Smooth muscle cell (in vitro differentiated cells): ENCODE results near the gene ANAPC16. TPM values are rescaled to one million over a fixed set of nuclear protein-coding genes. Genes with fewer than 3 reads are reported as not detected.

Experiments used
- DNase-seq: peaks from one replicate; lab custom pipeline; 2025; ENCODE audit not compliant: unreplicated experiment; lab: John Stamatoyannopoulos, UW
- H2AFZ ChIP-seq: fragments of 200-600 bp; sonication (generic); 2 replicates; pipeline ENCODE4 v1.6.0; 2016; ENCODE audit warnings: antibody characterized with exemption, low read depth, mild to moderate bottlenecking
- H3F3A ChIP-seq: fragments of 200-600 bp; sonication (generic); 2 replicates; pipeline ENCODE4 v1.6.0; 2017; ENCODE audit warnings: antibody characterized with exemption, low read depth
- H3K27ac ChIP-seq: fragments of 200-600 bp; sonication (generic); 2 replicates; pipeline ENCODE4 v1.5.1; 2016; ENCODE audit warnings: low read depth, mild to moderate bottlenecking
- H3K27me3 ChIP-seq: fragments of 200-600 bp; sonication (generic); 2 replicates; pipeline ENCODE4 v1.6.1; 2016; ENCODE audit warnings: low read depth, mild to moderate bottlenecking
- H3K36me3 ChIP-seq: fragments of 200-600 bp; sonication (generic); 2 replicates; pipeline ENCODE4 v1.5.1; 2016; ENCODE audit warnings: low read depth
- H3K4me1 ChIP-seq: fragments of 200-600 bp; sonication (generic); 2 replicates; pipeline ENCODE4 v1.5.1; 2016; ENCODE audit warnings: low read depth
- H3K4me2 ChIP-seq: fragments of 200-600 bp; sonication (generic); 2 replicates; pipeline ENCODE4 v1.6.0; 2016; ENCODE audit warnings: mild to moderate bottlenecking
- H3K4me3 ChIP-seq: fragments of 200-600 bp; sonication (generic); 2 replicates; pipeline ENCODE4 v1.5.1; 2016; ENCODE audit warnings: mild to moderate bottlenecking
- H3K79me2 ChIP-seq: fragments of 200-600 bp; sonication (generic); 2 replicates; pipeline ENCODE4 v1.6.0; 2016; ENCODE audit warnings: low read depth, mild to moderate bottlenecking
- H3K9ac ChIP-seq: fragments of 200-600 bp; sonication (generic); 2 replicates; pipeline ENCODE4 v1.6.0; 2016; ENCODE audit warnings: low read depth
- H3K9me3 ChIP-seq: fragments of 200-600 bp; sonication (generic); replicated peaks from 2 replicates; pipeline ENCODE4 v1.5.1; 2016; ENCODE audit warnings: low read depth
- H4K20me1 ChIP-seq: fragments of 200-600 bp; sonication (generic); 2 replicates; pipeline ENCODE4 v1.6.0; 2016; ENCODE audit warnings: low read depth
- WGBS: methylation state at CpG from one replicate; pipeline ENCODE4 v1.1.7; 2016; ENCODE audit warnings: low lambda C conversion rate; 5-methylcytosine and 5-hydroxymethylcytosine counted together
- polyA plus RNA-seq: library from polyadenylated mRNA; unstranded; fragments of >200 nt; fragmentation: Nextera tagmentation; extraction: Ambion mirVana; gene quantifications from 2 replicates; pipeline ENCODE4 v1.2.1, GENCODE V29; 2016
- total RNA-seq: library from RNA; depleted of rRNA; stranded (reverse); fragments of >200 nt; gene quantifications from 2 replicates; pipeline ENCODE4 v1.2.3, GENCODE V29; 2014
- TF ChIP-seq, protein P1 (sequence below): fragments of 200-600 bp; sonication (generic); IDR thresholded peaks from 2 replicates; pipeline ENCODE4 v1.5.1; 2017; ENCODE audit warnings: borderline replicate concordance, mild to moderate bottlenecking, antibody characterized with exemption; ENCODE audit not compliant: insufficient read depth, poor library complexity, severe bottlenecking

ANAPC16 gene
- total and polyA plus RNA-seq, 2 experiments from 2014 or later, result 76.4 to 81.8 TPM

DNA sequence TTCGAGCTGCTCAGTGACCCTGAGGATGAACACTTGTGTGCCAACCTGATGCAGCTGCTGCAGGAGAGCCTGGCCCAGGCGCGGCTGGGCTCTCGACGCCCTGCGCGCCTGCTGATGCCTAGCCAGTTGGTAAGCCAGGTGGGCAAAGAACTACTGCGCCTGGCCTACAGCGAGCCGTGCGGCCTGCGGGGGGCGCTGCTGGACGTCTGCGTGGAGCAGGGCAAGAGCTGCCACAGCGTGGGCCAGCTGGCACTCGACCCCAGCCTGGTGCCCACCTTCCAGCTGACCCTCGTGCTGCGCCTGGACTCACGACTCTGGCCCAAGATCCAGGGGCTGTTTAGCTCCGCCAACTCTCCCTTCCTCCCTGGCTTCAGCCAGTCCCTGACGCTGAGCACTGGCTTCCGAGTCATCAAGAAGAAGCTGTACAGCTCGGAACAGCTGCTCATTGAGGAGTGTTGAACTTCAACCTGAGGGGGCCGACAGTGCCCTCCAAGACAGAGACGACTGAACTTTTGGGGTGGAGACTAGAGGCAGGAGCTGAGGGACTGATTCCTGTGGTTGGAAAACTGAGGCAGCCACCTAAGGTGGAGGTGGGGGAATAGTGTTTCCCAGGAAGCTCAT, 59.0 kb downstream of the ANAPC16 start:
- no peak for DNase-seq
- Histone ChIP-seq H3K4me2 (peak overlapping the region; percentile 89), H3F3A (peaks cover 57% of the 10 kb centered on the region), H3K79me2 (peaks cover 28% of the 10 kb centered on the region), H3K9ac (peak overlapping the region; percentile 85), H3K27me3 (no peaks in the 10 kb centered on the region), H3K27ac (peak overlapping the region; percentile 82), H2AFZ (no peak overlapping the region), H3K4me1 (peaks cover 24% of the 10 kb centered on the region), H3K9me3 (no peaks in the 10 kb centered on the region), H4K20me1 (peaks cover 32% of the 10 kb centered on the region), H3K36me3 (no peaks in the 10 kb centered on the region), H3K4me3 (peak overlapping the region; percentile 93)
- TF ChIP-seq, protein P1, sequence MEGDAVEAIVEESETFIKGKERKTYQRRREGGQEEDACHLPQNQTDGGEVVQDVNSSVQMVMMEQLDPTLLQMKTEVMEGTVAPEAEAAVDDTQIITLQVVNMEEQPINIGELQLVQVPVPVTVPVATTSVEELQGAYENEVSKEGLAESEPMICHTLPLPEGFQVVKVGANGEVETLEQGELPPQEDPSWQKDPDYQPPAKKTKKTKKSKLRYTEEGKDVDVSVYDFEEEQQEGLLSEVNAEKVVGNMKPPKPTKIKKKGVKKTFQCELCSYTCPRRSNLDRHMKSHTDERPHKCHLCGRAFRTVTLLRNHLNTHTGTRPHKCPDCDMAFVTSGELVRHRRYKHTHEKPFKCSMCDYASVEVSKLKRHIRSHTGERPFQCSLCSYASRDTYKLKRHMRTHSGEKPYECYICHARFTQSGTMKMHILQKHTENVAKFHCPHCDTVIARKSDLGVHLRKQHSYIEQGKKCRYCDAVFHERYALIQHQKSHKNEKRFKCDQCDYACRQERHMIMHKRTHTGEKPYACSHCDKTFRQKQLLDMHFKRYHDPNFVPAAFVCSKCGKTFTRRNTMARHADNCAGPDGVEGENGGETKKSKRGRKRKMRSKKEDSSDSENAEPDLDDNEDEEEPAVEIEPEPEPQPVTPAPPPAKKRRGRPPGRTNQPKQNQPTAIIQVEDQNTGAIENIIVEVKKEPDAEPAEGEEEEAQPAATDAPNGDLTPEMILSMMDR, result peak; percentile 57
- WGBS, result 22% methylated on average over 26 of the region's 26 CpGs

DNA sequence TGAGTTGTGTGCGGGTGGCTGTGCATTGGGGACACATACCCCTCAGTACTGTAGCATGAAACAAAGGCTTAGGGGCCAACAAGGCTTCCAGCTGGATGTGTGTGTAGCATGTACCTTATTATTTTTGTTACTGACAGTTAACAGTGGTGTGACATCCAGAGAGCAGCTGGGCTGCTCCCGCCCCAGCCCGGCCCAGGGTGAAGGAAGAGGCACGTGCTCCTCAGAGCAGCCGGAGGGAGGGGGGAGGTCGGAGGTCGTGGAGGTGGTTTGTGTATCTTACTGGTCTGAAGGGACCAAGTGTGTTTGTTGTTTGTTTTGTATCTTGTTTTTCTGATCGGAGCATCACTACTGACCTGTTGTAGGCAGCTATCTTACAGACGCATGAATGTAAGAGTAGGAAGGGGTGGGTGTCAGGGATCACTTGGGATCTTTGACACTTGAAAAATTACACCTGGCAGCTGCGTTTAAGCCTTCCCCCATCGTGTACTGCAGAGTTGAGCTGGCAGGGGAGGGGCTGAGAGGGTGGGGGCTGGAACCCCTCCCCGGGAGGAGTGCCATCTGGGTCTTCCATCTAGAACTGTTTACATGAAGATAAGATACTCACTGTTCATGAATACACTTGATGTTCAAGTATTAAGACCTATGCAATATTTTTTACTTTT, 59.7 kb downstream of the ANAPC16 start:
- no peak for DNase-seq
- Histone ChIP-seq H3F3A (peaks cover 57% of the 10 kb centered on the region), H3K9me3 (no peaks in the 10 kb centered on the region), H3K79me2 (peaks cover 28% of the 10 kb centered on the region), H3K4me3 (peak overlapping the region; percentile 93), H2AFZ (no peak overlapping the region), H3K27ac (peak overlapping the region; percentile 82), H4K20me1 (peaks cover 32% of the 10 kb centered on the region), H3K27me3 (no peaks in the 10 kb centered on the region), H3K4me2 (peak overlapping the region; percentile 89), H3K4me1 (peaks cover 24% of the 10 kb centered on the region), H3K36me3 (no peaks in the 10 kb centered on the region), H3K9ac (peak overlapping the region; percentile 85)
- 27% methylated on average over 12 of the region's 12 CpGs for WGBS
- TF ChIP-seq, protein P1, result no peak

DNA sequence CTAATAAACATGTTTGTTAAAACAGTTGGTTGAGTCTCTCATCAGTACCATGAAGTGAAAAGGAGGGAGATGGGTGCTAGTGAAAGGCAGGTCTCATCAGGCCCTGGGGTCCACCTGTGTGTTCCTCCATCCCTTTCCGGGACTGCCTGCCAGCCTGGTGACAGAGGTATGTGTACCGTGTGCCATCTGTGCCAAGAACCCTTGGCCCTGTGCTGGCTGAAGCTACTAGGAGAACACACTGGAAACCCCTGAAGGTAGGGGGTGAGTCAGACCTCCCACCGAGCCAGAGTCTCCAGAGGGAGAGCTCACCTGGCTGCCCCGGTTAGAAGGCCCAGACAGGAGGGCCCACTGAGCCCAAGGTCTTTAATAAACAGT, 60.2 kb downstream of the ANAPC16 start:
- WGBS, result 58% methylated on average over 4 of the region's 4 CpGs
- Histone ChIP-seq H3F3A (peaks cover 57% of the 10 kb centered on the region), H3K9ac (peak overlapping the region; percentile 85), H3K79me2 (peaks cover 28% of the 10 kb centered on the region), H3K36me3 (no peaks in the 10 kb centered on the region), H4K20me1 (peaks cover 32% of the 10 kb centered on the region), H3K4me2 (peak overlapping the region; percentile 89), H3K4me3 (peak overlapping the region; percentile 93), H2AFZ (no peak overlapping the region), H3K27ac (peak overlapping the region; percentile 82), H3K4me1 (peaks cover 21% of the 10 kb centered on the region), H3K9me3 (no peaks in the 10 kb centered on the region), H3K27me3 (no peaks in the 10 kb centered on the region)
- no peak for DNase-seq
- TF ChIP-seq, protein P1, result no peak
